Jurkat, Clone E6-1 (cell line): ENCODE measurements around the gene SPTSSB.

Experiments used
- DNase-seq: peaks from one replicate; pipeline ENCODE4 v3.0.0-alpha.2; 2011; ENCODE audit warnings: low read depth, low spot score
- H3K4me3 ChIP-seq: 2 replicates; pipeline ENCODE4 v1.5.1; 2011; ENCODE audit warnings: mild to moderate bottlenecking, low read length, control low read depth, moderate library complexity

The SPTSSB gene

GRCh38 chr3:161305095-161305991 lies 66.0 kb downstream of the SPTSSB start:
- peak; percentile 15 for DNase-seq
- H3K4me3 ChIP-seq: no peak overlapping the region

DNA sequence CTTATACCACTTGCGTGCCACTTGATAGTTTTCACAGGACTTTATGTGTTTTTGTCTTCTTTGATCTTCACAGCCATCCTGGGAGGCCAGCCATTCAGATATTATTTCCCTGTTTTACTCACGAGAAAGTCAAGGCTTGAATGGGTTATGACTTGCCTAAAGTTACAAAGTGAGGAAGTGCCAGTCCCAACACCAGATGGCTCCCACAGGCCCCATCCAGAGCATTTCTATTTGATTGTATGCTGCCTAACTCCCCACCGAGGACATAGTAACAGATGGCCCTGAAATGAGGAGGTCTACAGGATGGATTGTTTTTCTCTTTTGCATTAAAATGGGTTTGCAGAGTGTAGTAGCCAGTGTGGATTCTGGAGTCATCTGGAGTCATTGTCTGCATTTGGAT lies 74.5 kb downstream of the SPTSSB start:
- no peak overlapping the region for H3K4me3 ChIP-seq
- DNase-seq: no peak

DNA sequence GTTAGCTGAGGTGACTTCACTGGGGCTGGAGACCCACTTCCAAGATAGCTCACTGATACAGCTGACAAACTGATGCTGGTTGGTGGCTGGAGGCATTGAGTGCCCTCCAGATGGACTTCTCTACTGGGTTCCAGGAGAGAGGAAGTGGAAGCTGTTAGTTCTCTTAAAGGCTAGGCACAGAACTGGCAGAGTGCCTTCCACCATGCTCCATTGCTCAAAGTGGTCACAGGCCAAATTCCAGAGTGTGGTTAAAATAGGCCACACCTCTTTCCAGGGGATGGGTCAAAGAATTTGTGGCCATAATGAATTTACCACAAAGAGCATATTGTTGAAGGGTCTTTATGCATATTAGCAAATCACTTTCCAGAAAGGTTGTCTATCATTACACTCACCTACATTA lies 76.0 kb downstream of the SPTSSB start:
- H3K4me3 ChIP-seq: no peak overlapping the region
- DNase-seq: no peak
